CD4-positive, alpha-beta T cell treated with Interleukin-6 at 100 ng/mL for 8 hours (primary cell): ENCODE results near the gene NRIP1.
"Not testable (repeated sequence)": the region's sequence is repeated elsewhere in the genome, so short reads cannot be mapped to it uniquely, and the experiment has no call there.

Source experiments
- DNase-seq: peaks from one replicate; pipeline ENCODE4 v3.0.0-alpha.2; 2020; ENCODE audit warnings: mixed read lengths, low spot score

NRIP1 gene

GRCh38 chr21:15037095-15037899, 27.5 kb downstream of the NRIP1 start:
- DNase-seq = no peak

GRCh38 chr21:15036189-15036588, 28.6 kb downstream of the NRIP1 start:
- DNase-seq = no peak

DNA sequence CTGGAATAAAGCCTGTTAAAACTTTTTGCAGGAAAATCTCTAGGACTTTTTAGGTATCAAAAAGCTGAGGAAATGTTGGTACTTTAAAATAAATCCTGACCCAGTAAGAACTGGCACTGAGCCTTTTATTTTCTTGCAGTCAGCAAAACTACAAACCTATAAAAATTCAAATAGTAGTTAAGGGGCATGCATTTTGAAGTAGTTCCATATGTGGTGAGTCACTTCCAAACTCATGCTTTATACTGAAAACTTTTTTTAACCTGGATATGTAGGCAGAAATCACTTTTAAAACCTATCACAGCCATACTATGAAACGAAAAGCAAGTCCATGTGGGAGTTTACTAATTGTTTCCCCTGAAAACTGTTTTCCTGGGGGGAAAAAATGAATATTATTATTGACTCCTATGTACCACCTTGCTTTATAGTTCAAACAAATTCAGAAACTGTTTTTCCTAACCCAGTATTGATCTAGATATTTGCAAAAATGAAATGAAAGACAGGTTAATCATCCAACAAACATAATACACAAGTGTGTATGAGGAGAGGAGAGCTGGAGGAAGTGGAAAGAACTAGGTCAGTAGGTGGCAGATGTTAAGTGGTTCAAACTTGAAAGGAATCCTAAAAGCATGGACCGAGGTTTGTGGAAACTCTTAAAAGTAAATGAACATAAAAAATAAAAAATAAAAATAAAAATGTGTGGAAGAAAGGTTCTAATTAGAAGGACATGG, 30.5 kb downstream of the NRIP1 start:
- DNase-seq = no peak

DNA sequence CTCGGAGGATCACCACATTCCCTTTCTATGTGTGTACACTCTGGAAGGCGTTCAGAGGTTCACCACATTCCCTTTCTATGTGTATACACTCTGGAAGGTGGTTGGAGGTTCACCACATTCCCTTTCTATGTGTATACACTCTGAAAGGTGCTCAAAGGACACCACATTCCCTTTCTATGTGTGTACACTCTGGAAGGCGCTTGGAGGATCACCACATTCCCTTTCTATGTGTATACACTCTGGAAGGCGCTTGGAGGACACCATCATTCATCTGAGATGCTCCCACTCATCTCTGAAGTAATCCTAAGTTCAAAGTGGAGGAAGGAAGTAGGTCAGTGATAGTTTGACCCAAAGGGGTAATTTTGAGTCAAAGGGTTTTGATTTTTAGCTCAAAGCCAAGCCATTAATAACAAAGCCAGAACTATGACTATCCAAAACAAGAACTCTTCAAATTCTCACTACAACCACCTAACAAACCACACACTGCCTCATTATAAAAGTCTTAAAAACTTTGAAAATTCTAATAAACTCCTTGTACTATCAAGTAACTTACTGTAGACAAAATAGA, 32.9 kb downstream of the NRIP1 start:
- DNase-seq = no peak

- DNase-seq = not testable (repeated sequence)
These were observed 33.4 kb downstream of the NRIP1 start for GRCh38 chr21:15031362-15031761.

DNA sequence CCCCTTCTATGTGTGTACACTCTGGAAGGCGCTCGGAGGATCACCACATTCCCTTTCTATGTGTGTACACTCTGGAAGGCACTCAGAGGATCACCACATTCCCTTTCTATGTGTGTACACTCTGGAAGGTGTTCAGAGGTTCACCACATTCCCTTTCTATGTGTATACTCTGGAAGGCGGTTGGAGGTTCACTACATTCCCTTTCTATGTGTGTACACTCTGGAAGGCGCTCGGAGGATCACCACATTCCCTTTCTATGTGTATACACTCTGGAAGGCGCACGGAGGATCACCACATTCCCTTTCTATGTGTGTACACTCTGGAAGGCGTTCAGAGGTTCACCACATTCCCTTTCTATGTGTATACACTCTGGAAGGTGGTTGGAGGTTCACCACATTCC, 33.9 kb downstream of the NRIP1 start:
- not testable (repeated sequence) for DNase-seq

DNA sequence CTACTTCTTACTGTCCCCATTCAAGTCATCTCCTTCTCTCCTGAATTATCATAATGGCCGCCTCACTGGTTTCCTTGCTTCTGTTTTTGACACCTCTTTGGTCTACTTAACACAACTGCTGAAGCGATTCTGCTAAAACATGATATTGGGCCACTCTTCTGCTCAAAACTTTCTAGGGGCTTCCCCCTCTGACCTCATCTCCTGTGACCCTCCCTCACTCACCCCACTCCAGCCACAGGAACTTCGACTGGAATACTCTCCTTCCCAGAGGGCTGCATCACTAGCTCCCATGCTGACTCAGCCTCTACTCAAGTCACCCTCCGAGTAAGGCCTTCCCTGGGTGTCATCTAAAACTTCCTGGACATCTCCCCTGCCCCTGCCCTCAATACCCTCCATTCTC, 35.7 kb downstream of the NRIP1 start:
- DNase-seq = no peak

DNA sequence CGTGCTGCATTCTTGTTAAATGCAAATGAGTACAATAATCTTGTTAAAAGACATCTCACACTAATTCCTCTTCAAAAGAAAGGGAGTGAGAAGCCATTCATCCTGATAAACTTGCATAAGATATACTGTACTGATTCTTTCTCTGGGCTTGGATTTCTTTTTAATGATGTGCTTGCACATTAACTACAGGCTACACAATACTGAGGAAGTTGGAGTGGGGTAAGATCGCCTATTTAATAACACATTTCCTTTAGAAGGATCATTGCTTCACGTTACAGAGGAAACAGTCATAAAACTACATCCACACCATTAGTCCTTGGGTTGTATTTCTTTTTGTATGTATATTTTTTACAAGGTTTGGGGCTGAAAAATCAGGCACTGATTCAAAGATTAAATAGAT, 36.6 kb downstream of the NRIP1 start:
- DNase-seq = no peak

DNA sequence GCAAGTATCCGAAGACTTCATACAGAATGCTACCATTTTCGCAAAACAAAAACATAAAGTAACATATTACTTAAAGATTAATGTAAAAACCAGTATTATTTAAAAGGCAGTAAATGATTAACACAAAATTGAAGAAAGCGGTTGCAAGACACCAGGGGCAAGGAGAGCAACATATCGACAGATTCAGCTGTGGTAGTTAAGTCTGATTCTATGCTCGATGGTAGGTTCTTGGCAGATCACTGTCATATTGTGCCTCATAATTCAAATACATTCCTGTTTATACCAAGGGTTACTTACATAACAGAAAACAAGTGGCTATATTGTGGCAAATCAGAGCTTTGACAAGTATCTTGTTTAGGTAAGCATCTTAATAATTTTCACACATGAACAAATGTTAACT, 37.7 kb downstream of the NRIP1 start:
- DNase-seq = no peak

GRCh38 chr21:15026370-15026769, 38.4 kb downstream of the NRIP1 start:
- no peak for DNase-seq

DNA sequence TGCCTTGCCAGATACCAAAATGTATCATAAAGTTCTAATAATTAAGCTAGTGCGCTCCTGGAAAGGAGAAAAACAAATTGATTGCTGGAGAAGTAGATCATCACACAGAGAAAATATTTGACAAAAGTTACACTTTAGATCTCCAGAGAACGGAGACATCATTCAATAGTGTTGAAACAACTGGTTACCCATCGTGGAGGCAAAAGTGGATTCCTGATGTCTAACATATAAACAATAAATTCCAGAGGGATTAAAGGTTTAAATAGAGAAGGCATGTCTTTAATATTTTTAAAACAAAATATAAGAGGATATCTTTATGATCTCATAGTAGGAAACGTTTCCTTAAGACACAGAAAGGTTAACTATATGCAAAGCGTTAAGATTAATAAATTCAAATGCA, 41.0 kb downstream of the NRIP1 start:
- no peak for DNase-seq

GRCh38 chr21:15022608-15023261, 42.1 kb downstream of the NRIP1 start:
- DNase-seq = no peak

DNA sequence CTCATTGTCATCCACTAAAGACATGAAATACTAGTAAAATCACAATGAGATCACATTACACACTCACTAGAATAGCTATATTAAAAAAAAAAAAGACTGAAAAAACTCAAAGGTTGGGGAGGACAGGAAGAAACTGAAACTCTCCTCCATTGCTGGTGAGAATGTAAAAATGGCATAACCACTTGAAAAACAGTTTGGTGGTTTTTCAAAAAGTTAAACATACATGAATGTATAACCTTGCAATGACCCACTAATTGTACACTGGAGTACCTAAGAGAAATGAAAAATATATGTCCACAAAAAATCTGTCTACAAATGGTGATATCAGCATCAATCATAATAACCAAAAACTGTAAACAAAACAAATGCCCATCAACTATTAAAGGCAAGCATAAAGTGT, 44.0 kb downstream of the NRIP1 start:
- DNase-seq = no peak

GRCh38 chr21:15018382-15018781, 46.4 kb downstream of the NRIP1 start:
- no peak for DNase-seq

DNA sequence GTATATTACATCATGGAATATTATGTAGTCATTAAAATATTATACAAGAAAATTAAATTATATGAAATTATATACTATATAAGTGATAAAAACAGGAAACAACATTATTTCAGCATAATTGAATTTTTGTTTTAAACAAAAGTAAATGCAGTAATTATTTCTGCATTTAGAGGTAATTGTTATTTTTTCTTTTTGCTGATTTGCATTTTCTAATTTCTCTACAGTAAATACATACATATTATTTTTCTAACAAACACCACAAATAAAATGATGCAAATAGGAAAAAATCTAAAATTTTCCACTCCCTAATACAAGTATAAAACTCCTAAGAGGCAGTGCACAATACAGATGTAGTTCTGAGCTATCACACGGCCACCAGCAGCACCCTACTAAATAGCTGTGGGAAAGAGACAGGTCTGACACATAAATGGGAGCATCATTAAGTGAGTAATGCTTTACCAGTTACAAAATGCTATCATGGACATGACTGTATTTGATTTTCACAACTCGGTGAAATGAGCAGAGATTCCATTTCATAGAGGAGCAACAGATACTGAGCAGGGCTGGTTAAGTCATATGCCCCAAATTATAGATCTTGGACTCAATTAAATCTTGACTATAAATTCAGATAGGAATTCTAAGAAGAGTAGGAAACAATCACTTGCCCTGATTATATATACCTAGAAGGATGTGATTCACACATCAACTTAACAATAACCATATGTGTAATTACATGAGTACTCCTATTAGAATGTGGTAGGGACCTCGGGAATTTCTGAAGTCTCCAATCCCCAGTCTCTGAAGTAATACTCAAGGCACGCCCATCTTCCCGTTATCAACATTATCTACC, 49.0 kb downstream of the NRIP1 start:
- DNase-seq = no peak

DNA sequence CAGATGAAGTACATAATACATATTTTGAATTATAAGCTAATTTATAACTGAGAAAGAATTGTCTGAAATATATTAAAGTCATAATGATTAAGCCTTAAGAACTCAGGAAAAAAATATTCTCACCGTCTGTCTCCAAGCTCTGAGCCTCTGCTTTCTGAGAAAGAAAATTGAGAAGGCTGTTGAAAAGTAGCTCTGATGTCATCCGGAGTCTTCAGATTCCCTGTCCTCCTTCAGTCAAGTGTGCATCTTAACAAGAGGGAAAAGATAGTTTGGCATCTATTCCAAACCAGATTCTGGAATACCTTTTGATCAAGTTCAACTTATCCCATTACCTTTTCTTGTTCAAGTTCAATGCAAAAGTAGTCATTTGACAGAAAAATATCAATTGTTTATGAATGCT, 50.6 kb downstream of the NRIP1 start:
- no peak for DNase-seq

DNA sequence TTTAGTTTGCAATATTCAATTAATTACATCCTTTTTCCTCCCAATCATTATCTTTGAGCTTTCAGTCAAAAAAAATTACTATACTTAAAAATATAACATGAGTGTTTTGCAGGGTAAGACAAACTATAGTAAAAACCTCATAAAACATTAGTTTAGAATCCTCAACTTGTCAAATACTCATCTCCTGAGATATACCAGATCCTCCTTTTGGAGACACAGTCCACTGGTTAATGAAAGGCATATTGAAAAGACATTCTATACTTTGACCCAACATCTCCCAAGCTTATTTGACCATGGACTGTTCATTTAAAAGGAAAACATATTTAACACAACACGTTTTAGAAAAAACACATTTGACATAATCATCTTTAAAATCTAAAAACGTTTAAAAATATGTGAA, 52.8 kb downstream of the NRIP1 start:
- no peak for DNase-seq

GRCh38 chr21:15010645-15011044, 54.2 kb downstream of the NRIP1 start:
- DNase-seq = no peak

DNA sequence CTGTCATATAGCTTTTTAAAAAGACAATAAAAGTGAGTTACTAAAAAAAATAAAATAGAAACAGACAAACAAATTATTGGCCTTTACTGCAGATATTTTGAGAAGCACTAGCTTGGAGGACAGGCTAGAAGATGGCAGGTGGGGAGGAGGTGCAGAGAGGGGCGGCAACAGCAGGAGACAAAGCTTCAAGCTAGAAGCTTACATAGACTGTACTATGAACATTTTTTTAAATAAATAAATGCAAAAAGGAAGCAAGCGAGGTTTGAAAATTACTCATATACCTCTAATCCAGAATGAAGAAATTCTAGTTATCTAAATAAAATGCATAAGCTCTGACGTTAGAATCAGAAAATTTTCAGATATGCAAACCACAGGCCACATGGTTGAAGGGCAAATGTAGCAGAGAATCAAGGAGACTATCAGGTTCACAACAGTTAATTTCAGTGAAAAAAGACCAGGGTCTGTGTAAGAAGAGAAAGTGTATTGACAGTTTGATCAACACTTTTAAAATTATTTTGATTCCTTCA, 54.9 kb downstream of the NRIP1 start:
- DNase-seq = no peak

DNA sequence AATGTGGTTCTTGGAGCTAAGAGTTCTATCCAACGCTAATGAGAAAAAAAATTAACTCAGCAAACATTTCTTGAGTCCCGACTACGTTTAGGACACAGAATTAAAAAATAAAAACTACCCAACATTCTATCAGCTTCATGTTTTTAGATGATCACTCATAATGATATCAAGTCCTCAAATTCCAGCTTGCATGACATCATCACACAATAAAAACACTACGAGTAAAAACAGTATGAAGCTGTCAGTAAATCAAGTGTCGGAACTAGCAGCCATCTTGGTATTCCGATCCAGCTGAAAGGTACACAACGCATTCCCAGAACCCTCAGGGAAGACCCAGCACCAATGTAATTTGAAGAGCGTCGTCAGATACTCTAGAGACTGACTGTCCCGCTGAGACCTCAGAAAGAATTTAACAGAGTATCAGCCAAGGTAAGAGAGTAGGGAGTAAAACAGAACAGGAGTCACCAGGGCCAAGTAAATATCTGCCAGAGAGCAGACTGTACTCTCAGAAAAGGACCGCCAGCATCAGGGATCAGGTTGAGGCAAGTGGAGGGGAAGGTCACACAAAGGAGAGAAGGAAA, 57.0 kb downstream of the NRIP1 start:
- no peak for DNase-seq

- DNase-seq = no peak
These were observed 58.1 kb downstream of the NRIP1 start for GRCh38 chr21:15006594-15007230.
